GM18520 (cell line): Measurements from ENCODE around the gene KRTAP5-11.
"Not testable (repeated sequence)": the region's sequence is repeated elsewhere in the genome, so short reads cannot be mapped to it uniquely, and the experiment has no call there.

Experiments
- ATAC-seq: cut with Tn5 transposase; IDR thresholded peaks from one replicate; pipeline ENCODE4 v1.9.1; 2021; ENCODE audit not compliant: unreplicated experiment

KRTAP5-11 gene

DNA sequence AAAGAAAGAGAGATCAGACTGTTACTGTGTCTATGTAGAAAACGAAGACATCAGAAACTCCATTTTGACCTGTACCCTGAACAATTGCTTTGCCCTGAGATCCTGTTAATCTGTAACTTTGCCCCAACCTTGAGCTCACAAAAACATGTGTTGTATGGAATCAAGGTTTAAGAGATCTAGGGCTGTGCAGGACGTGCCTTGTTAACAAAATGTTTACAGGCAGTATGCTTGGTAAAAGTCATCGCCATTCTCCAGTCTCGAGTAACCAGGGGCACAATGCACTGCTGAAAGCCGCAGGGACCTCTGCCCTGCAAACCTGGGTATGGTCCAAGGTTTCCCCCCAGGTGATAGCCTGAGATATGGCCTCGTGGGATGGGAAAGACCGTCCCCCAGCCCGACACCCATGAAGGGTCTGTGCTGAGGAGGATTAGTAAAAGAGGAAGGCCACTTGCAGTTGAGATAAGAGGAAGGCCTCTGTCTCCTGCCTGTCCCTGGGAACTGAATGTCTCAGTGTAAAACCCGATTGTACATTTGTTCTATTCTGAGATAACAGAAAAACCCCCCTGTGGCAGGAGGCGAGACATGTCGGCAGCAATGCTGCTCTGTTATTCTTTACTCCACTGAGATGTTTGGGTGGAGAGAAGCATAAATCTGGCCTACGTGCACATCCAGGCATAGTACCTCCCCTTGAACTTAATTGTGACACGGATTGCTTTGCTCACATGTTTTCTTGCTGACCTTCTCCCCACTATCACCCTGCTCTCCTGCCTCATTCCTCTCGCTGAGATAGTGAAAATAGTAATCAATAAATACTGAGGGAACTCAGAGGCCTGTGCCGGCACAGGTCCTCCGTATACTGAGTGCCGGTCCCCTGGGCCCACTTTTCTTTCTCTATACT, 47.7 kb downstream of the KRTAP5-11 start:
- ATAC-seq, result not testable (repeated sequence)

DNA sequence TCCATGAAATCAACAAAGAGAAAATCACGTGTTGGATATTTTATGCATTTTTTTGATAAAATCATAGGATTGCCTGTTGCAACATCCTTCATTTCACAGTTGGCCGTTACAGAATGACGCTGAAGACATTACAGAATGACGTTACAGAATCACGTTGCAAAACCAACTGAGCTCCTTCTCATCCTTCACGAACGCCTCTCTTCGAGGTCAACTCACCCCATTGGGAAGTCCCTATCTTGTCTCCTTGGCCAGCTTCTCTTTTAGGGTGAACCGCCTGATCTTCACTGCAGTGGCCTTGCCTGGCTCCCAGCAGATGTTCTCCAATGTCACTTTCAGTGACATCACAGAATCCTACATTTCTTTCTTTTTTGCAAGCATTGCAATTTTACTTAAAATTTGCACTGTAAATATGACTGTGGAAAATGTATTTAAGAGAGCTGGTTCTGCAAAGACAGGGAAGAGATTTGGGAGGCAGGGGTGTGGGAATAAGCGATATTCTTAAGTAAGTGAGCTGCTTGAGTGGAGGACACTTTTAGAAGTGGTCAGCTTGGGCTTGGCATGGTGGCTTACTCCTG, 50.6 kb downstream of the KRTAP5-11 start:
- no peak for ATAC-seq
